Subcutaneous abdominal adipose tissue (tissue), 5 donors: ENCODE results near the gene RHOU.

Source experiments
- H3K27ac ChIP-seq: one replicate; pipeline ENCODE4 v1.7.0; 2013; ENCODE audit warnings: low read depth, mild to moderate bottlenecking, inconsistent platforms, low read length, moderate library complexity
- H3K27me3 ChIP-seq, 5 donors: one replicate each; pipeline ENCODE4 v1.7.0; 2013; ENCODE audit warnings: low read length in 5 of 5, inconsistent platforms in 1 of 5; ENCODE audit not compliant: control insufficient read depth in 5 of 5, insufficient read depth in 4 of 5
- H3K36me3 ChIP-seq, 5 donors: one replicate each; pipeline ENCODE4 v1.7.0; 2013; ENCODE audit warnings: low read length in 5 of 5; ENCODE audit not compliant: control insufficient read depth in 5 of 5, insufficient read depth in 5 of 5
- H3K4me1 ChIP-seq, 5 donors: one replicate each; pipeline ENCODE4 v1.7.0; 2013; ENCODE audit warnings: low read length in 5 of 5, mild to moderate bottlenecking in 3 of 5, moderate library complexity in 1 of 5; ENCODE audit not compliant: control insufficient read depth in 5 of 5, insufficient read depth in 5 of 5
- H3K4me3 ChIP-seq, 5 donors: one replicate each; pipeline ENCODE4 v1.7.0; 2013; ENCODE audit warnings: low read length in 5 of 5, low read depth in 1 of 5
- H3K9ac ChIP-seq, 5 donors: one replicate each; pipeline ENCODE4 v1.7.0; 2013; ENCODE audit warnings: low read length in 5 of 5, mild to moderate bottlenecking in 4 of 5, moderate library complexity in 3 of 5
- H3K9me3 ChIP-seq, 5 donors: one replicate each; pipeline ENCODE4 v1.7.0; 2013; ENCODE audit warnings: low read length in 5 of 5; ENCODE audit not compliant: control insufficient read depth in 5 of 5
- donor health status: healthy.
- donor health status: healthy.
- donor health status: healthy.
- donor health status: healthy.
- donor health status: healthy.

The RHOU gene

GRCh38 chr1:228792601-228793000, 57.3 kb downstream of the RHOU start:
- Histone ChIP-seq H3K9me3 (no peaks in the 10 kb centered on the region), H3K27ac (no peak overlapping the region), H3K27me3 (no peaks in the 10 kb centered on the region), H3K4me1 (no peaks in the 10 kb centered on the region), H3K4me3 (no peak overlapping the region), H3K9ac (no peak overlapping the region), H3K36me3 (no peaks in the 10 kb centered on the region)

- Histone ChIP-seq H3K9ac (no peak overlapping the region), H3K36me3 (no peaks in the 10 kb centered on the region), H3K27me3 (no peaks in the 10 kb centered on the region), H3K4me1 (no peaks in the 10 kb centered on the region), H3K4me3 (no peak overlapping the region), H3K9me3 (no peaks in the 10 kb centered on the region), H3K27ac (no peak overlapping the region)
Measured at GRCh38 chr1:228793032-228793431, 57.8 kb downstream of the RHOU start.

- Histone ChIP-seq H3K9ac (no peak overlapping the region), H3K27ac (no peak overlapping the region), H3K9me3 (no peaks in the 10 kb centered on the region), H3K4me3 (no peak overlapping the region), H3K4me1 (no peaks in the 10 kb centered on the region), H3K36me3 (no peaks in the 10 kb centered on the region), H3K27me3 (no peaks in the 10 kb centered on the region)
Measured at GRCh38 chr1:228794173-228794572, 58.9 kb downstream of the RHOU start.

- H3K36me3 ChIP-seq: no peaks in the 10 kb centered on the region
Measured at GRCh38 chr1:228794810-228795209, 59.5 kb downstream of the RHOU start.

GRCh38 chr1:228795596-228795995, 60.3 kb downstream of the RHOU start:
- no peaks in the 10 kb centered on the region for H3K4me1 ChIP-seq
- H3K9ac ChIP-seq: no peak overlapping the region
- H3K27me3 ChIP-seq: no peaks in the 10 kb centered on the region
- no peak overlapping the region for H3K4me3 ChIP-seq
- no peak overlapping the region for H3K27ac ChIP-seq
- H3K36me3 ChIP-seq: no peaks in the 10 kb centered on the region
- H3K9me3 ChIP-seq: no peaks in the 10 kb centered on the region

More at GRCh38 chr1:228794810-228795209, 59.5 kb downstream of the RHOU start:
- no peaks in the 10 kb centered on the region for H3K27me3 ChIP-seq
- H3K4me3 ChIP-seq: no peak overlapping the region
- no peak overlapping the region for H3K27ac ChIP-seq
- H3K9ac ChIP-seq: no peak overlapping the region
- H3K4me1 ChIP-seq: no peaks in the 10 kb centered on the region
- no peaks in the 10 kb centered on the region for H3K9me3 ChIP-seq
